HEK293 (cell line): ENCODE measurements around the gene ANAPC2.

ENCODE experiments used
- CTCF ChIA-PET: fragments of 350-600 bp; formaldehyde crosslinking; extraction: SDS; loops from one replicate; lab custom pipeline; 2021; ENCODE audit warnings: antibody characterized with exemption; lab: Yijun Ruan, JAX
- POLR2A ChIA-PET: fragments of 300-600 bp; formaldehyde crosslinking; extraction: SDS; loops from one replicate; lab custom pipeline; 2020; ENCODE audit warnings: antibody characterized with exemption, inconsistent platforms; lab: Yijun Ruan, JAX
- H3K27ac ChIP-seq: fragments of 200-500 bp; sonication (Bioruptor generic); 2 replicates; pipeline ENCODE4 v1.5.1; 2014; ENCODE audit warnings: low read depth, low read length, control low read depth, inconsistent platforms; ENCODE audit errors: extremely low read depth
- H3K36me3 ChIP-seq, 2 experiments: fragments of 200-500 bp in 1 of 2; sonication (Bioruptor generic) in 1 of 2; 1 replicate in 1 of 2; 2 replicates in 1 of 2; pipeline ENCODE4 v1.5.1; 2014 to 2017; ENCODE audit warnings: inconsistent platforms in 2 of 2, low read length in 2 of 2; ENCODE audit not compliant: control insufficient read depth in 2 of 2, insufficient read depth in 1 of 2
- H3K4me1 ChIP-seq: fragments of 200-500 bp; sonication (Bioruptor generic); 2 replicates; pipeline ENCODE4 v1.5.1; 2014; ENCODE audit warnings: mild to moderate bottlenecking, low read length, inconsistent platforms; ENCODE audit not compliant: control insufficient read depth, insufficient read depth
- H3K4me3 ChIP-seq: 2 replicates; pipeline ENCODE4 v1.5.1; 2011; ENCODE audit warnings: low read depth, mild to moderate bottlenecking, control low read depth, low read length, moderate library complexity
- H3K9me3 ChIP-seq: fragments of 200-500 bp; sonication (Bioruptor generic); 2 replicates; pipeline ENCODE4 v1.5.1; 2014; ENCODE audit warnings: low read depth, low read length, inconsistent platforms; ENCODE audit not compliant: control insufficient read depth, insufficient read depth
- BCL11B ChIP-seq: fragments of 450-650 bp; formaldehyde crosslinking; IDR thresholded peaks from 2 replicates; pipeline ENCODE4 v1.5.1; 2016; ENCODE audit warnings: low read depth, missing biosample characterization, missing genetic modification characterization
- GLIS1 ChIP-seq: fragments of 450-650 bp; formaldehyde crosslinking; IDR thresholded peaks from 2 replicates; pipeline ENCODE4 v1.5.1; 2016; ENCODE audit warnings: missing biosample characterization, missing genetic modification characterization
- GLIS2 ChIP-seq: fragments of 450-650 bp; formaldehyde crosslinking; IDR thresholded peaks from 2 replicates; pipeline ENCODE4 v1.5.1; 2016; ENCODE audit warnings: missing biosample characterization, missing genetic modification characterization
- KLF1 ChIP-seq: fragments of 450-650 bp; formaldehyde crosslinking; IDR thresholded peaks from 2 replicates; pipeline ENCODE4 v1.5.1; 2016; ENCODE audit warnings: missing biosample characterization, missing genetic modification characterization
- KLF10 ChIP-seq: fragments of 450-650 bp; IDR thresholded peaks from 2 replicates; pipeline ENCODE4 v1.5.1; 2018; ENCODE audit warnings: missing biosample characterization, mild to moderate bottlenecking, missing genetic modification characterization
- TCF7L2 ChIP-seq: IDR thresholded peaks from 2 replicates; pipeline ENCODE4 v1.6.1; 2011; ENCODE audit warnings: low read depth, mild to moderate bottlenecking, inconsistent platforms, low read length, moderate library complexity, borderline replicate concordance
- YY1 ChIP-seq: fragments of 450-650 bp; formaldehyde crosslinking; IDR thresholded peaks from 2 replicates; pipeline ENCODE4 v1.5.1; 2018; ENCODE audit warnings: missing biosample characterization, missing genetic modification characterization
- ZEB2 ChIP-seq: fragments of 450-650 bp; formaldehyde crosslinking; IDR thresholded peaks from 2 replicates; pipeline ENCODE4 v1.5.1; 2016; ENCODE audit warnings: missing biosample characterization, missing genetic modification characterization
- ZNF501 ChIP-seq: fragments of 450-650 bp; formaldehyde crosslinking; IDR thresholded peaks from 2 replicates; pipeline ENCODE4 v1.5.1; 2016; ENCODE audit warnings: missing biosample characterization, missing genetic modification characterization
- ZNF555 ChIP-seq: fragments of 450-650 bp; formaldehyde crosslinking; conservative IDR thresholded peaks from 2 replicates; pipeline ENCODE4 v1.5.1; 2017; ENCODE audit warnings: missing biosample characterization, mild to moderate bottlenecking, missing genetic modification characterization, inconsistent platforms
- TF ChIP-seq, protein P1 (sequence below): fragments of 450-650 bp; formaldehyde crosslinking; IDR thresholded peaks from 2 replicates; pipeline ENCODE4 v1.5.1; 2016; ENCODE audit warnings: missing biosample characterization, missing genetic modification characterization
- TF ChIP-seq, protein P2 (sequence below): fragments of 450-650 bp; formaldehyde crosslinking; IDR thresholded peaks from 2 replicates; pipeline ENCODE4 v1.5.1; 2016; ENCODE audit warnings: missing biosample characterization, missing genetic modification characterization, borderline replicate concordance
- TF ChIP-seq, protein P3 (sequence below): fragments of 450-650 bp; formaldehyde crosslinking; IDR thresholded peaks from 2 replicates; pipeline ENCODE4 v1.5.1; 2017; ENCODE audit warnings: missing biosample characterization, missing genetic modification characterization
- TF ChIP-seq, protein P4 (sequence below): fragments of 450-650 bp; formaldehyde crosslinking; IDR thresholded peaks from 2 replicates; pipeline ENCODE4 v1.5.1; 2017; ENCODE audit warnings: missing biosample characterization, missing genetic modification characterization
- TF ChIP-seq, protein P5 (sequence below): fragments of 450-650 bp; formaldehyde crosslinking; IDR thresholded peaks from 2 replicates; pipeline ENCODE4 v1.5.1; 2016; ENCODE audit warnings: missing biosample characterization, missing genetic modification characterization

Gene ANAPC2

DNA sequence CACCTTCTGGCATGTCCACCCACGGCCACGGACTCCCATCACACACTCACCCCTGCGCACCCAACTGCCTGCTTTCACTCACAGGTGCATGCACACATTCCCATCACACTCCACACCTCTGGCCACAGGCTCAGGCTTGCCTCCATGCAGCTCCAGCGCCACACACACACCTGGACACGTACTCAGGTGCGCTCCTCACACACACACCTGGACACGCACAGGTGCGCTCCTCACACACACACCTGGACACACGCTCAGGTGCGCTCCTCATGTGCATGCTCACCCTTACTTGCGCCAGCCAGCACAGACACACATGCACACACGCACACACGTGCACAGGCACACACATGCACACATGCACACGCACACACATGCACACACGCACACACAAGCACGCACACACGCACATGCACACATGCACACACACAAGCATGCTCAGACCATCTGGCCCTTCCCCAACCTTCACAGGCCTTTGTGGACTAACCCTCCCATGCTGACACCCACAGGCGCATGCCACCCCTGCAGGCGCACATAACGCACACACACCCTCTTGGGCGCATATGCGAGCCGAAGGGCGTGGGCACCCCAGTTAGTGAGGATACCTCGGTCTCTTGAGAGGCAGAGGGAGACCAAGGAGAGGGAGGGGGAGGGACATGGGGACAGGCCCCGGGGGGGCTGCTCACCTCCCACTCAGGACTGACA is 41.1 kb downstream of the ANAPC2 start (continued):
- TF ChIP-seq, protein P1, sequence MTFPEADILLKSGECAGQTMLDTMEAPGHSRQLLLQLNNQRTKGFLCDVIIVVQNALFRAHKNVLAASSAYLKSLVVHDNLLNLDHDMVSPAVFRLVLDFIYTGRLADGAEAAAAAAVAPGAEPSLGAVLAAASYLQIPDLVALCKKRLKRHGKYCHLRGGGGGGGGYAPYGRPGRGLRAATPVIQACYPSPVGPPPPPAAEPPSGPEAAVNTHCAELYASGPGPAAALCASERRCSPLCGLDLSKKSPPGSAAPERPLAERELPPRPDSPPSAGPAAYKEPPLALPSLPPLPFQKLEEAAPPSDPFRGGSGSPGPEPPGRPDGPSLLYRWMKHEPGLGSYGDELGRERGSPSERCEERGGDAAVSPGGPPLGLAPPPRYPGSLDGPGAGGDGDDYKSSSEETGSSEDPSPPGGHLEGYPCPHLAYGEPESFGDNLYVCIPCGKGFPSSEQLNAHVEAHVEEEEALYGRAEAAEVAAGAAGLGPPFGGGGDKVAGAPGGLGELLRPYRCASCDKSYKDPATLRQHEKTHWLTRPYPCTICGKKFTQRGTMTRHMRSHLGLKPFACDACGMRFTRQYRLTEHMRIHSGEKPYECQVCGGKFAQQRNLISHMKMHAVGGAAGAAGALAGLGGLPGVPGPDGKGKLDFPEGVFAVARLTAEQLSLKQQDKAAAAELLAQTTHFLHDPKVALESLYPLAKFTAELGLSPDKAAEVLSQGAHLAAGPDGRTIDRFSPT (tag by site-specific recombination) = peak; percentile 22; the same call in 1 of the 2 replicates
- TF ChIP-seq KLF1 (tag by site-specific recombination) = 0 out of 2 replicates have a peak, but pooled peaks have one; percentile 7
- TF ChIP-seq, protein P2, sequence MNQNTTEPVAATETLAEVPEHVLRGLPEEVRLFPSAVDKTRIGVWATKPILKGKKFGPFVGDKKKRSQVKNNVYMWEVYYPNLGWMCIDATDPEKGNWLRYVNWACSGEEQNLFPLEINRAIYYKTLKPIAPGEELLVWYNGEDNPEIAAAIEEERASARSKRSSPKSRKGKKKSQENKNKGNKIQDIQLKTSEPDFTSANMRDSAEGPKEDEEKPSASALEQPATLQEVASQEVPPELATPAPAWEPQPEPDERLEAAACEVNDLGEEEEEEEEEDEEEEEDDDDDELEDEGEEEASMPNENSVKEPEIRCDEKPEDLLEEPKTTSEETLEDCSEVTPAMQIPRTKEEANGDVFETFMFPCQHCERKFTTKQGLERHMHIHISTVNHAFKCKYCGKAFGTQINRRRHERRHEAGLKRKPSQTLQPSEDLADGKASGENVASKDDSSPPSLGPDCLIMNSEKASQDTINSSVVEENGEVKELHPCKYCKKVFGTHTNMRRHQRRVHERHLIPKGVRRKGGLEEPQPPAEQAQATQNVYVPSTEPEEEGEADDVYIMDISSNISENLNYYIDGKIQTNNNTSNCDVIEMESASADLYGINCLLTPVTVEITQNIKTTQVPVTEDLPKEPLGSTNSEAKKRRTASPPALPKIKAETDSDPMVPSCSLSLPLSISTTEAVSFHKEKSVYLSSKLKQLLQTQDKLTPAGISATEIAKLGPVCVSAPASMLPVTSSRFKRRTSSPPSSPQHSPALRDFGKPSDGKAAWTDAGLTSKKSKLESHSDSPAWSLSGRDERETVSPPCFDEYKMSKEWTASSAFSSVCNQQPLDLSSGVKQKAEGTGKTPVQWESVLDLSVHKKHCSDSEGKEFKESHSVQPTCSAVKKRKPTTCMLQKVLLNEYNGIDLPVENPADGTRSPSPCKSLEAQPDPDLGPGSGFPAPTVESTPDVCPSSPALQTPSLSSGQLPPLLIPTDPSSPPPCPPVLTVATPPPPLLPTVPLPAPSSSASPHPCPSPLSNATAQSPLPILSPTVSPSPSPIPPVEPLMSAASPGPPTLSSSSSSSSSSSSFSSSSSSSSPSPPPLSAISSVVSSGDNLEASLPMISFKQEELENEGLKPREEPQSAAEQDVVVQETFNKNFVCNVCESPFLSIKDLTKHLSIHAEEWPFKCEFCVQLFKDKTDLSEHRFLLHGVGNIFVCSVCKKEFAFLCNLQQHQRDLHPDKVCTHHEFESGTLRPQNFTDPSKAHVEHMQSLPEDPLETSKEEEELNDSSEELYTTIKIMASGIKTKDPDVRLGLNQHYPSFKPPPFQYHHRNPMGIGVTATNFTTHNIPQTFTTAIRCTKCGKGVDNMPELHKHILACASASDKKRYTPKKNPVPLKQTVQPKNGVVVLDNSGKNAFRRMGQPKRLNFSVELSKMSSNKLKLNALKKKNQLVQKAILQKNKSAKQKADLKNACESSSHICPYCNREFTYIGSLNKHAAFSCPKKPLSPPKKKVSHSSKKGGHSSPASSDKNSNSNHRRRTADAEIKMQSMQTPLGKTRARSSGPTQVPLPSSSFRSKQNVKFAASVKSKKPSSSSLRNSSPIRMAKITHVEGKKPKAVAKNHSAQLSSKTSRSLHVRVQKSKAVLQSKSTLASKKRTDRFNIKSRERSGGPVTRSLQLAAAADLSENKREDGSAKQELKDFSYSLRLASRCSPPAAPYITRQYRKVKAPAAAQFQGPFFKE (tag by site-specific recombination) = 0 out of 2 replicates have a peak, but pooled peaks have one; percentile 39
- TF ChIP-seq TCF7L2 = no peak
- TF ChIP-seq ZNF555 = no peak
- TF ChIP-seq ZNF501 (tag by site-specific recombination) = no peak
- no peak for TF ChIP-seq BCL11B
- TF ChIP-seq GLIS2 (tag by site-specific recombination) = no peak
- peak; percentile 95 for TF ChIP-seq ZEB2
- no peak for TF ChIP-seq YY1 (tag by site-specific recombination)
- TF ChIP-seq, protein P3, sequence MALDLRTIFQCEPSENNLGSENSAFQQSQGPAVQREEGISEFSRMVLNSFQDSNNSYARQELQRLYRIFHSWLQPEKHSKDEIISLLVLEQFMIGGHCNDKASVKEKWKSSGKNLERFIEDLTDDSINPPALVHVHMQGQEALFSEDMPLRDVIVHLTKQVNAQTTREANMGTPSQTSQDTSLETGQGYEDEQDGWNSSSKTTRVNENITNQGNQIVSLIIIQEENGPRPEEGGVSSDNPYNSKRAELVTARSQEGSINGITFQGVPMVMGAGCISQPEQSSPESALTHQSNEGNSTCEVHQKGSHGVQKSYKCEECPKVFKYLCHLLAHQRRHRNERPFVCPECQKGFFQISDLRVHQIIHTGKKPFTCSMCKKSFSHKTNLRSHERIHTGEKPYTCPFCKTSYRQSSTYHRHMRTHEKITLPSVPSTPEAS (tag by site-specific recombination) = peak; percentile 97
- TF ChIP-seq, protein P4, sequence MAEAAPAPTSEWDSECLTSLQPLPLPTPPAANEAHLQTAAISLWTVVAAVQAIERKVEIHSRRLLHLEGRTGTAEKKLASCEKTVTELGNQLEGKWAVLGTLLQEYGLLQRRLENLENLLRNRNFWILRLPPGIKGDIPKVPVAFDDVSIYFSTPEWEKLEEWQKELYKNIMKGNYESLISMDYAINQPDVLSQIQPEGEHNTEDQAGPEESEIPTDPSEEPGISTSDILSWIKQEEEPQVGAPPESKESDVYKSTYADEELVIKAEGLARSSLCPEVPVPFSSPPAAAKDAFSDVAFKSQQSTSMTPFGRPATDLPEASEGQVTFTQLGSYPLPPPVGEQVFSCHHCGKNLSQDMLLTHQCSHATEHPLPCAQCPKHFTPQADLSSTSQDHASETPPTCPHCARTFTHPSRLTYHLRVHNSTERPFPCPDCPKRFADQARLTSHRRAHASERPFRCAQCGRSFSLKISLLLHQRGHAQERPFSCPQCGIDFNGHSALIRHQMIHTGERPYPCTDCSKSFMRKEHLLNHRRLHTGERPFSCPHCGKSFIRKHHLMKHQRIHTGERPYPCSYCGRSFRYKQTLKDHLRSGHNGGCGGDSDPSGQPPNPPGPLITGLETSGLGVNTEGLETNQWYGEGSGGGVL (tag by site-specific recombination) = no peak

DNA sequence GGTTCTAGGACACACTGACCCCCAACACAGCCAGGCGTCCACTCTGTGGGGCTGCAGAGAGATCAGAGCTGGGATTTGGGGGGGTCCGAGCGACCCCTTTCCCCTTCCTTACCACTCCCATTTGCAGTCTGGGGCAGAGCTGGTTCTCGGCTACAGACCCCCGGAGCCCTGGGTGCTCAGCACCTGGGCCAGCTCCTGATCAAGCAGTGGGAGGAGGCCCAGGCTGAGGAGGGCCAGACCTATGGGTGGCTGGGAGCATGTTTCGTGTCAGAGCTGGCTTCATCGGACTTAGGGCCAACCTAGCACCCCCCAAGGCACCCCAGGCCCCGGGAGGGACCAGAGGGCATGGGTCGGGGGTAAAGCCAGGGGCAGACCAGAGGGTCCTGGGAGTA is 41.8 kb downstream of the ANAPC2 start:
- Histone ChIP-seq H3K36me3 (no peaks in the 10 kb centered on the region), H3K4me1 (no peaks in the 10 kb centered on the region), H3K4me3 (no peak overlapping the region), H3K9me3 (no peaks in the 10 kb centered on the region), H3K27ac (no peak overlapping the region)
- TF ChIP-seq, protein P5, sequence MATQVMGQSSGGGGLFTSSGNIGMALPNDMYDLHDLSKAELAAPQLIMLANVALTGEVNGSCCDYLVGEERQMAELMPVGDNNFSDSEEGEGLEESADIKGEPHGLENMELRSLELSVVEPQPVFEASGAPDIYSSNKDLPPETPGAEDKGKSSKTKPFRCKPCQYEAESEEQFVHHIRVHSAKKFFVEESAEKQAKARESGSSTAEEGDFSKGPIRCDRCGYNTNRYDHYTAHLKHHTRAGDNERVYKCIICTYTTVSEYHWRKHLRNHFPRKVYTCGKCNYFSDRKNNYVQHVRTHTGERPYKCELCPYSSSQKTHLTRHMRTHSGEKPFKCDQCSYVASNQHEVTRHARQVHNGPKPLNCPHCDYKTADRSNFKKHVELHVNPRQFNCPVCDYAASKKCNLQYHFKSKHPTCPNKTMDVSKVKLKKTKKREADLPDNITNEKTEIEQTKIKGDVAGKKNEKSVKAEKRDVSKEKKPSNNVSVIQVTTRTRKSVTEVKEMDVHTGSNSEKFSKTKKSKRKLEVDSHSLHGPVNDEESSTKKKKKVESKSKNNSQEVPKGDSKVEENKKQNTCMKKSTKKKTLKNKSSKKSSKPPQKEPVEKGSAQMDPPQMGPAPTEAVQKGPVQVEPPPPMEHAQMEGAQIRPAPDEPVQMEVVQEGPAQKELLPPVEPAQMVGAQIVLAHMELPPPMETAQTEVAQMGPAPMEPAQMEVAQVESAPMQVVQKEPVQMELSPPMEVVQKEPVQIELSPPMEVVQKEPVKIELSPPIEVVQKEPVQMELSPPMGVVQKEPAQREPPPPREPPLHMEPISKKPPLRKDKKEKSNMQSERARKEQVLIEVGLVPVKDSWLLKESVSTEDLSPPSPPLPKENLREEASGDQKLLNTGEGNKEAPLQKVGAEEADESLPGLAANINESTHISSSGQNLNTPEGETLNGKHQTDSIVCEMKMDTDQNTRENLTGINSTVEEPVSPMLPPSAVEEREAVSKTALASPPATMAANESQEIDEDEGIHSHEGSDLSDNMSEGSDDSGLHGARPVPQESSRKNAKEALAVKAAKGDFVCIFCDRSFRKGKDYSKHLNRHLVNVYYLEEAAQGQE (tag by site-specific recombination) = peak; percentile 92
- TF ChIP-seq KLF10 (tag by site-specific recombination) (no peak), GLIS1 (tag by site-specific recombination) (0 out of 2 replicates have a peak, but pooled peaks have one; percentile 3)
- ChIA-PET CTCF (no interaction called here), POLR2A (interaction anchor here (0.6 to 1.1 kb wide), 4 partner anchors 11 to 495 kb away, joined by 3 to 7 read pairs (median 4); no protein-coding TSS in a partner anchor)
